Measurements from ENCODE around the gene EID2B.

GRCh38 chr19:39499932-39500331 is 32.7 kb downstream of the EID2B start:
- TF ChIP-seq RFX1 (IDR thresholded peaks at IDR 0.05) = no peak
- TF ChIP-seq HMGXB4 (CRISPR knock-in tag; IDR thresholded peaks at IDR 0.05) = no peak
- no peak for TF ChIP-seq SMC3 (conservative IDR thresholded peaks at IDR 0.05; ENCODE audit: insufficient read depth, low read depth, low read length)
- no peak for TF ChIP-seq MXI1 (IDR thresholded peaks at IDR 0.05; ENCODE audit: low read depth, low read length)
- TF ChIP-seq ZBTB26 (CRISPR knock-in tag; IDR thresholded peaks at IDR 0.05) = no peak
- TF ChIP-seq COPS2 (conservative IDR thresholded peaks at IDR 0.05) = no peak
- TF ChIP-seq KDM4B (IDR thresholded peaks at IDR 0.05; ENCODE audit: borderline replicate concordance in 2 of 2, low read depth in 1 of 2) = no peak
- TF ChIP-seq CTCF (IDR thresholded peaks at IDR 0.05 in 2 of 3, conservative IDR thresholded peaks at IDR 0.05 in 1 of 3; ENCODE audit: insufficient read depth in 2 of 3, low read depth in 1 of 3, low read length in 3 of 3) = no peak
